H1 (cell line): ENCODE data around the gene COPS7A. TPM values are rescaled to one million over a fixed set of nuclear protein-coding genes. Genes with fewer than 3 reads are reported as not detected.
"Not testable (repeated sequence)": the region's sequence is repeated elsewhere in the genome, so short reads cannot be mapped to it uniquely, and the experiment has no call there.

Source experiments
- CTCF ChIA-PET: fragments of 300-600 bp; sonication (Branson Sonifier 250); formaldehyde crosslinking; loops from one replicate; lab custom pipeline; 2021; ENCODE audit not compliant: partially characterized antibody; lab: Charles Lee
- POLR2A ChIA-PET: fragments of 300-600 bp; sonication (Branson Sonifier 250); formaldehyde crosslinking; loops from one replicate; lab custom pipeline; 2021; ENCODE audit warnings: inconsistent platforms; ENCODE audit not compliant: partially characterized antibody; lab: Charles Lee
- DNase-seq, 2 experiments: peaks; one replicate each; pipeline versions ENCODE4 v3.0.0 to v3.0.0-alpha.2; 2010 to 2022; ENCODE audit warnings: low spot score in 2 of 2, low read depth in 1 of 2, mixed read lengths in 1 of 2
- FAIRE-seq: peaks from 2 replicates; lab custom pipeline; 2011; peaks lifted over from hg19 to GRCh38; lab: Jason Lieb, UNC
- H2AFZ ChIP-seq: 2 replicates; pipeline ENCODE4 v1.8.1; 2012; ENCODE audit warnings: low read length, inconsistent platforms
- H2AK5ac ChIP-seq: 2 replicates; pipeline ENCODE4 v1.6.1; 2013; ENCODE audit warnings: low read depth, low read length
- H2BK120ac ChIP-seq: replicated peaks from 2 replicates; pipeline ENCODE3; 2013; ENCODE audit warnings: low read depth, low read length, inconsistent platforms
- H2BK12ac ChIP-seq: 2 replicates; pipeline ENCODE4 v1.6.1; 2013; ENCODE audit warnings: low read depth, low read length
- H2BK15ac ChIP-seq: 2 replicates; pipeline ENCODE4 v1.6.1; 2013; ENCODE audit warnings: low read length
- H2BK20ac ChIP-seq: 2 replicates; pipeline ENCODE4 v1.6.1; 2013; ENCODE audit warnings: low read length
- H2BK5ac ChIP-seq: 2 replicates; pipeline ENCODE4 v1.6.1; 2013; ENCODE audit warnings: low read depth, low read length
- H3K14ac ChIP-seq: 2 replicates; pipeline ENCODE4 v1.6.1; 2013; ENCODE audit warnings: inconsistent platforms; ENCODE audit not compliant: insufficient read length
- H3K18ac ChIP-seq: 2 replicates; pipeline ENCODE4 v1.6.1; 2013; ENCODE audit warnings: low read length; ENCODE audit errors: extremely low read depth
- H3K23ac ChIP-seq: 2 replicates; pipeline ENCODE4 v1.6.1; 2013; ENCODE audit warnings: inconsistent platforms; ENCODE audit not compliant: insufficient read length
- H3K23me2 ChIP-seq: 2 replicates; pipeline ENCODE4 v1.6.1; 2013; ENCODE audit warnings: low read depth, low read length
- H3K27ac ChIP-seq: 2 replicates; pipeline ENCODE4 v1.6.1; 2011; ENCODE audit warnings: low read depth, low read length, inconsistent platforms
- H3K27me3 ChIP-seq, 4 experiments: replicated peaks in 1 of 4; 1 replicate in 1 of 4; 2 replicates in 3 of 4; pipeline versions ENCODE4 v1.6.1 to v1.8.1; 2011 to 2013; ENCODE audit warnings: low read length in 3 of 4, mild to moderate bottlenecking in 3 of 4, inconsistent platforms in 2 of 4, mixed read lengths in 2 of 4, moderate library complexity in 1 of 4; ENCODE audit not compliant: control insufficient read depth in 3 of 4, insufficient read depth in 3 of 4; ENCODE audit errors: extremely low read depth in 1 of 4
- H3K36me3 ChIP-seq, 4 experiments: 2 replicates each; pipeline versions ENCODE4 v1.6.1 to v1.8.1; 2011 to 2013; ENCODE audit warnings: mild to moderate bottlenecking in 4 of 4, low read length in 3 of 4, moderate library complexity in 2 of 4, control low read depth in 1 of 4, inconsistent platforms in 1 of 4; ENCODE audit not compliant: insufficient read depth in 4 of 4, control insufficient read depth in 2 of 4
- H3K4ac ChIP-seq: replicated peaks from 2 replicates; pipeline ENCODE3; 2013; ENCODE audit warnings: low read length, low read depth, mixed read lengths, inconsistent platforms; ENCODE audit not compliant: insufficient read length
- H3K4me1 ChIP-seq, 4 experiments: replicated peaks in 1 of 4; 1 replicate in 1 of 4; 2 replicates in 3 of 4; pipeline versions ENCODE4 v1.6.1 to v1.8.1; 2011 to 2013; ENCODE audit warnings: low read length in 3 of 4, inconsistent platforms in 2 of 4, mixed read lengths in 1 of 4; ENCODE audit not compliant: insufficient read depth in 4 of 4, control insufficient read depth in 3 of 4
- H3K4me2 ChIP-seq, 2 experiments: 2 replicates each; pipeline versions ENCODE4 v1.6.1 to v1.8.1; 2011 to 2013; ENCODE audit warnings: low read depth in 2 of 2, low read length in 2 of 2, control low read depth in 1 of 2, inconsistent platforms in 1 of 2, mild to moderate bottlenecking in 1 of 2; ENCODE audit not compliant: insufficient read depth in 1 of 2
- H3K4me3 ChIP-seq, 4 experiments: fragments of 200-600, 300-600 bp in 1 of 4; sonication (generic), shearing (Covaris generic), sonication (Bioruptor Twin) in 1 of 4; 2 replicates each; pipeline versions ENCODE4 v1.5.1 to v1.8.1; 2011 to 2016; ENCODE audit warnings: low read length in 4 of 4, low read depth in 3 of 4, control low read depth in 2 of 4, inconsistent platforms in 2 of 4, mild to moderate bottlenecking in 2 of 4, mixed read lengths in 1 of 4, moderate library complexity in 1 of 4; ENCODE audit not compliant: insufficient read depth in 2 of 4; ENCODE audit errors: extremely low read depth in 1 of 4
- H3K56ac ChIP-seq: replicated peaks from 2 replicates; pipeline ENCODE3; 2013; ENCODE audit warnings: low read depth, mild to moderate bottlenecking, mixed read lengths, low read length, inconsistent platforms; ENCODE audit not compliant: insufficient read length
- H3K79me1 ChIP-seq: 2 replicates; pipeline ENCODE4 v1.6.1; 2013; ENCODE audit warnings: low read depth, low read length, control low read depth
- H3K79me2 ChIP-seq, 2 experiments: 2 replicates each; pipeline versions ENCODE4 v1.6.1 to v1.8.1; 2012 to 2013; ENCODE audit warnings: low read length in 2 of 2, mild to moderate bottlenecking in 2 of 2, inconsistent platforms in 1 of 2; ENCODE audit not compliant: insufficient read depth in 2 of 2, control insufficient read depth in 1 of 2
- H3K9ac ChIP-seq, 4 experiments: replicated peaks in 1 of 4; 1 replicate in 1 of 4; 2 replicates in 3 of 4; pipeline versions ENCODE4 v1.6.1 to v1.8.1; 2011 to 2013; ENCODE audit warnings: low read depth in 3 of 4, low read length in 3 of 4, control low read depth in 2 of 4, mild to moderate bottlenecking in 2 of 4, moderate library complexity in 2 of 4, inconsistent platforms in 1 of 4; ENCODE audit errors: extremely low read depth in 1 of 4
- H3K9me3 ChIP-seq, 2 experiments: 2 replicates each; pipeline versions ENCODE4 v1.6.1 to v1.8.1; 2012 to 2013; ENCODE audit warnings: mild to moderate bottlenecking in 2 of 2, moderate library complexity in 2 of 2, control low read depth in 1 of 2, inconsistent platforms in 1 of 2, low read depth in 1 of 2, low read length in 1 of 2, mixed read lengths in 1 of 2; ENCODE audit not compliant: insufficient read depth in 2 of 2
- H4K20me1 ChIP-seq, 2 experiments: replicated peaks in 1 of 2; 2 replicates each; pipeline versions ENCODE3 to v1.8.1; 2011 to 2013; ENCODE audit warnings: inconsistent platforms in 2 of 2, low read length in 2 of 2, mild to moderate bottlenecking in 1 of 2; ENCODE audit not compliant: insufficient read depth in 2 of 2, control insufficient read depth in 1 of 2
- H4K5ac ChIP-seq: 2 replicates; pipeline ENCODE4 v1.6.1; 2013; ENCODE audit warnings: low read length, low read depth, mixed read lengths, inconsistent platforms; ENCODE audit not compliant: insufficient read length
- H4K8ac ChIP-seq: 2 replicates; pipeline ENCODE4 v1.8.0; 2013; ENCODE audit warnings: mild to moderate bottlenecking, moderate library complexity, low read length, inconsistent platforms; ENCODE audit not compliant: insufficient read depth; ENCODE audit errors: extremely low read depth
- H4K91ac ChIP-seq: replicated peaks from 2 replicates; pipeline ENCODE3; 2013; ENCODE audit warnings: low read length, mixed read lengths, inconsistent platforms; ENCODE audit not compliant: insufficient read length
- ATF3 ChIP-seq: IDR thresholded peaks from 2 replicates; pipeline ENCODE4 v1.6.1; 2011; ENCODE audit warnings: low read depth, mild to moderate bottlenecking, low read length; ENCODE audit not compliant: insufficient read depth
- RFX5 ChIP-seq: IDR thresholded peaks from 2 replicates; pipeline ENCODE4 v1.6.1; 2011; ENCODE audit warnings: low read depth, low read length, improper control_type of control experiment, borderline replicate concordance
- WGBS, 2 experiments: shearing (Covaris generic) in 1 of 2; methylation state at CpG; one replicate each; pipeline versions ENCODE4 v1.1.6 to v1.1.7; 2013 to 2015; ENCODE audit warnings: low lambda C conversion rate in 2 of 2, mixed read lengths in 2 of 2, inconsistent platforms in 1 of 2, low coverage in 1 of 2, missing lambda C conversion rate in 1 of 2; ENCODE audit not compliant: insufficient replicate concordance in 2 of 2, insufficient coverage in 1 of 2, insufficient read length in 1 of 2; ENCODE audit errors: extremely low coverage in 1 of 2, missing lambda C conversion rate in 1 of 2; 5-methylcytosine and 5-hydroxymethylcytosine counted together
- polyA plus RNA-seq, 7 experiments: library from polyadenylated mRNA; depleted of rRNA in 3 of 7; stranded (reverse) in 5 of 7; unstranded in 2 of 7; fragments of >200 nt in 5 of 7; fragments of 200-250 nt in 2 of 7; gene quantifications; 1 replicate in 5 of 7; 2 replicates in 1 of 7; 4 replicates in 1 of 7; pipeline versions ENCODE4 v1.2.1 to v1.2.3, GENCODE V29; 2011 to 2013; ENCODE audit warnings: missing spikeins in 2 of 7, mixed read lengths in 2 of 7
- total RNA-seq: library from RNA; stranded (reverse); fragmentation: NEBNext Ultra II Directional; extraction: Animal tissue kit (Norgen Biotek cat#: 25700); gene quantifications from 2 replicates; pipeline ENCODE4 v1.2.1, GENCODE V29; 2021
- TF ChIP-seq, protein P1 (sequence below): IDR thresholded peaks from 2 replicates; pipeline ENCODE4 v1.6.1; 2012; ENCODE audit warnings: inconsistent platforms

COPS7A gene
- total and polyA plus RNA-seq, 2 of the 8 experiments (the other 6 are each of a cell fraction or from before 2014, with no cell fraction given) = 44.5 to 95.9 TPM

- TF ChIP-seq ATF3 = no peak
- TF ChIP-seq, protein P1, sequence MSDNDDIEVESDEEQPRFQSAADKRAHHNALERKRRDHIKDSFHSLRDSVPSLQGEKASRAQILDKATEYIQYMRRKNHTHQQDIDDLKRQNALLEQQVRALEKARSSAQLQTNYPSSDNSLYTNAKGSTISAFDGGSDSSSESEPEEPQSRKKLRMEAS = peak; percentile 60
- TF ChIP-seq RFX5 = no peak
- TF ChIP-seq, all 59 proteins: peak for 8
These were observed 20.2 kb upstream of the COPS7A start (continued) for GRCh38 chr12:6703631-6704030.

GRCh38 chr12:6708351-6708750, 15.5 kb upstream of the COPS7A start:
- H3K14ac ChIP-seq, H2BK20ac ChIP-seq, H3K4me1 ChIP-seq, H2BK5ac ChIP-seq, H3K79me1 ChIP-seq, H4K8ac ChIP-seq, H3K56ac ChIP-seq, FAIRE-seq, H3K9me3 ChIP-seq, H3K4ac ChIP-seq, H2BK12ac ChIP-seq, H4K91ac ChIP-seq, DNase-seq, H3K23me2 ChIP-seq, H2AFZ ChIP-seq, H3K18ac ChIP-seq, H2AK5ac ChIP-seq, H3K23ac ChIP-seq, H3K9ac ChIP-seq, H4K20me1 ChIP-seq, H3K27ac ChIP-seq, H2BK15ac ChIP-seq, H2BK120ac ChIP-seq, H3K27me3 ChIP-seq, H3K4me3 ChIP-seq, H4K5ac ChIP-seq, H3K36me3 ChIP-seq, H3K79me2 ChIP-seq, H3K4me2 ChIP-seq: not testable (repeated sequence)
- ChIA-PET CTCF (interaction anchor here (0.9 to 1.9 kb wide), 5 partner anchors 10 to 227 kb away, joined by 3 to 4 read pairs (median 3); no protein-coding TSS in a partner anchor), POLR2A (interaction anchor here (1.1 to 1.7 kb wide), 3 partner anchors 9 to 44 kb away, joined by 3 to 10 read pairs (median 4); partner anchors contain the start of genes COPS7A and MLF2)
- 89% methylated on average over 14 of the region's 21 CpGs; no CpG with 5 or more reads in 1 of the 2 experiments for WGBS, 2 experiments
